ENCODE data around the gene SLC28A3. TPM values are rescaled to one million over a fixed set of nuclear protein-coding genes. Genes with fewer than 3 reads are reported as not detected.
A peak's percentile ranks its signal among the peaks of the same experiment; 100 is the strongest.
"Not testable (repeated sequence)": the region's sequence is repeated elsewhere in the genome, so short reads cannot be mapped to it uniquely, and the experiment has no call there.

Gene SLC28A3
- polyA plus RNA-seq (ENCODE audit: insufficient read length in 10 of 10) = under 1 TPM in 7 of 10 donors, not detected in 3; 0.04 to 0.49 (median 0.07) TPM
- long read RNA-seq, donor 1 = 0 reads
- long read RNA-seq, donor 2 = 0 reads
- long read RNA-seq, donor 3 = 0 reads
- long read RNA-seq, donor 4 = 0 reads
- long read RNA-seq, donor 5 = 0 reads
- long read RNA-seq, donor 6 = 0 reads
- long read RNA-seq, donor 7 = 0 reads
- long read RNA-seq, donor 8 = 0 reads
- long read RNA-seq, donor 9 = 0 reads

- DNase-seq = no peak
These were observed at the start of gene SLC28A3 for GRCh38 chr9:84340535-84340934. Gene SLC28A3 (minus strand): TSS chr9:84340758. CDS start chr9:84340633, 125 bp downstream.

- not testable (repeated sequence) for DNase-seq
These were observed 49.7 kb upstream of the SLC28A3 start for GRCh38 chr9:84390254-84390653.

- DNase-seq = no peak
These were observed 47.3 kb upstream of the SLC28A3 start for GRCh38 chr9:84387821-84388220.

GRCh38 chr9:84386753-84387152 is 46.2 kb upstream of the SLC28A3 start:
- DNase-seq = no peak

- no peak for DNase-seq
These were observed 45.0 kb upstream of the SLC28A3 start for GRCh38 chr9:84385386-84386040.

GRCh38 chr9:84384617-84385016 is 44.1 kb upstream of the SLC28A3 start:
- DNase-seq = no peak

GRCh38 chr9:84383178-84383577 is 42.6 kb upstream of the SLC28A3 start:
- no peak for DNase-seq

GRCh38 chr9:84382720-84383119 is 42.2 kb upstream of the SLC28A3 start:
- no peak for DNase-seq

- no peak for DNase-seq
These were observed 41.0 kb upstream of the SLC28A3 start for GRCh38 chr9:84381508-84381907.

- no peak for DNase-seq
These were observed 39.2 kb upstream of the SLC28A3 start for GRCh38 chr9:84379740-84380139.

GRCh38 chr9:84375954-84376353 is 35.4 kb upstream of the SLC28A3 start:
- DNase-seq = no peak

- DNase-seq = no peak
These were observed 34.0 kb upstream of the SLC28A3 start for GRCh38 chr9:84374516-84374915.

- DNase-seq = no peak
These were observed 33.5 kb upstream of the SLC28A3 start for GRCh38 chr9:84374013-84374412.

GRCh38 chr9:84371737-84372136 is 31.2 kb upstream of the SLC28A3 start:
- DNase-seq = peak in 1 of 3 donors; percentile 16

- DNase-seq = peak in 1 of 3 donors; percentile 12
These were observed 28.0 kb upstream of the SLC28A3 start for GRCh38 chr9:84368601-84369000.

GRCh38 chr9:84367726-84368125 is 27.2 kb upstream of the SLC28A3 start:
- not testable (repeated sequence) for DNase-seq

- no peak for DNase-seq
These were observed 26.1 kb upstream of the SLC28A3 start for GRCh38 chr9:84366683-84367082.

GRCh38 chr9:84364894-84365490 is 24.4 kb upstream of the SLC28A3 start:
- DNase-seq = not testable (repeated sequence)

- no peak for DNase-seq
These were observed 21.1 kb upstream of the SLC28A3 start for GRCh38 chr9:84361645-84362044.

GRCh38 chr9:84357275-84357674 is 16.7 kb upstream of the SLC28A3 start:
- DNase-seq = no peak

- DNase-seq = no peak
These were observed 13.5 kb upstream of the SLC28A3 start for GRCh38 chr9:84354035-84354434.

GRCh38 chr9:84349671-84350070 is 9.1 kb upstream of the SLC28A3 start:
- no peak for DNase-seq

- no peak for DNase-seq
These were observed 2.6 kb upstream of the SLC28A3 start for GRCh38 chr9:84343111-84343521.
